Lung (tissue), 12 donors: ENCODE measurements around the gene PARD3. TPM values are rescaled to one million over a fixed set of nuclear protein-coding genes. Genes with fewer than 3 reads are reported as not detected.

Experiments used
- ATAC-seq: fragments of 200-7000 bp; cut with Tn5 transposase; one replicate; pipeline ENCODE4 v1.9.1; 2020; ENCODE audit warnings: moderate number of reproducible peaks; ENCODE audit not compliant: insufficient read depth, low FRiP score
- DNase-seq, 3 donors: peaks; one replicate each; pipeline ENCODE4 v3.0.0-alpha.2; 2013 to 2017
- H3K27ac ChIP-seq, 2 donors: one replicate each; pipeline ENCODE4 v1.5.1; 2013; ENCODE audit warnings: mild to moderate bottlenecking in 2 of 2, moderate library complexity in 2 of 2, control low read depth in 1 of 2, inconsistent platforms in 1 of 2, low read depth in 1 of 2, low read length in 1 of 2
- H3K27me3 ChIP-seq, 3 donors: one replicate each; pipeline ENCODE4 v1.5.1; 2013; ENCODE audit warnings: low read length in 2 of 3; ENCODE audit not compliant: control insufficient read depth in 3 of 3, insufficient read depth in 3 of 3
- H3K36me3 ChIP-seq, 4 donors: one replicate each; pipeline ENCODE4 v1.5.1; 2013; ENCODE audit warnings: low read length in 4 of 4, mild to moderate bottlenecking in 1 of 4, moderate library complexity in 1 of 4; ENCODE audit not compliant: control insufficient read depth in 4 of 4, insufficient read depth in 4 of 4
- H3K4me1 ChIP-seq, 5 donors: one replicate each; pipeline ENCODE4 v1.5.1; 2013; ENCODE audit warnings: low read length in 5 of 5, mild to moderate bottlenecking in 2 of 5, moderate library complexity in 1 of 5; ENCODE audit not compliant: control insufficient read depth in 5 of 5, insufficient read depth in 5 of 5
- H3K4me3 ChIP-seq: one replicate; pipeline ENCODE4 v1.5.1; 2013; ENCODE audit warnings: mild to moderate bottlenecking, control low read depth, moderate library complexity
- H3K9ac ChIP-seq, 2 donors: one replicate each; pipeline ENCODE4 v1.5.1; 2013; ENCODE audit warnings: low read length in 2 of 2, control low read depth in 1 of 2; ENCODE audit not compliant: insufficient read depth in 1 of 2
- H3K9me3 ChIP-seq, 4 donors: one replicate each; pipeline ENCODE4 v1.5.1; 2013; ENCODE audit warnings: low read length in 3 of 4, mild to moderate bottlenecking in 1 of 4, moderate library complexity in 1 of 4; ENCODE audit not compliant: control insufficient read depth in 4 of 4, insufficient read depth in 3 of 4
- CTCF ChIP-seq: IDR thresholded peaks from 2 replicates; pipeline ENCODE4 v1.5.1; 2012; ENCODE audit warnings: mild to moderate bottlenecking; ENCODE audit errors: control extremely low read depth, extremely low read depth
- WGBS, 2 donors: extraction: QIAGEN DNeasy Blood & Tissue Kit; methylation state at CpG; one replicate each; pipeline ENCODE4 v1.1.7; 2013; 5-methylcytosine and 5-hydroxymethylcytosine counted together
- polyA plus RNA-seq, 2 donors: library from polyadenylated mRNA; stranded (reverse); fragments of 200-250 nt; gene quantifications; one replicate each; pipeline ENCODE4 v1.2.1, GENCODE V29; 2013
- total RNA-seq, 2 donors: library from RNA; depleted of rRNA in 1 of 2; stranded (reverse); fragments of >200 nt in 1 of 2; gene quantifications; one replicate each; pipeline ENCODE4 v1.2.1, GENCODE V29; 2014 to 2021
- donor health status: control.
- donor health status: control.
- donor health status: Bipolar disorder and iron deficiency.
- donor health status: healthy.
- donor health status: DM: yes; HTN: yes; CAD: no.

Gene PARD3
- total and polyA plus RNA-seq, 4 donors = 10.3 to 69.2 (median 27.6) TPM

- no peaks in the 10 kb centered on the region for H3K9me3 ChIP-seq
- ATAC-seq (no peak), DNase-seq (no peak)
- H3K27me3 ChIP-seq = no peaks in the 10 kb centered on the region
- H3K9ac ChIP-seq = no peak overlapping the region
- TF ChIP-seq CTCF = no peak
- WGBS, 2 donors = 87 to 90% methylated on average over 7 of the region's 7 CpGs
- H3K4me1 ChIP-seq = peaks cover 0 to 15% (median 1%) of the 10 kb centered on the region in 5 donors
- no peaks in the 10 kb centered on the region for H3K36me3 ChIP-seq
- H3K4me3 ChIP-seq = no peak overlapping the region
- no peak overlapping the region for H3K27ac ChIP-seq
These were observed 324.9 kb downstream of the PARD3 start for GRCh38 chr10:34489973-34490745.

- 91 to 94% methylated on average over 3 of the region's 3 CpGs for WGBS, 2 donors
- Histone ChIP-seq H3K27ac (no peak overlapping the region), H3K9ac (no peak overlapping the region), H3K4me3 (no peak overlapping the region), H3K4me1 (peaks cover 0 to 15% (median 1%) of the 10 kb centered on the region in 5 donors), H3K27me3 (no peaks in the 10 kb centered on the region), H3K9me3 (no peaks in the 10 kb centered on the region), H3K36me3 (no peaks in the 10 kb centered on the region)
- ATAC-seq = no peak
- TF ChIP-seq CTCF = no peak
- DNase-seq = no peak
These were observed 325.7 kb downstream of the PARD3 start for GRCh38 chr10:34489411-34489810.

GRCh38 chr10:34488476-34489130 lies 326.5 kb downstream of the PARD3 start:
- Histone ChIP-seq H3K27ac (no peak overlapping the region), H3K4me3 (no peak overlapping the region), H3K4me1 (peaks cover 0 to 15% (median 1%) of the 10 kb centered on the region in 5 donors), H3K36me3 (no peaks in the 10 kb centered on the region), H3K9me3 (no peaks in the 10 kb centered on the region), H3K27me3 (no peaks in the 10 kb centered on the region), H3K9ac (no peak overlapping the region)
- 92 to 97% methylated on average over 22 of the region's 22 CpGs for WGBS, 2 donors
- TF ChIP-seq CTCF = no peak
- DNase-seq (no peak), ATAC-seq (no peak)
